HAP-1 (cell line): Measurements from ENCODE around the gene ARHGEF10L.

ENCODE experiments used
- DNase-seq, 2 experiments: peaks; one replicate each; pipeline ENCODE4 v3.0.0-alpha.2; 2016 to 2020; ENCODE audit warnings: low spot score in 2 of 2
- H3K27me3 ChIP-seq: fragments of 250-450 bp; sonication (Bioruptor Pico); 2 replicates; pipeline ENCODE4 v1.5.1; 2020; ENCODE audit warnings: low read depth, mild to moderate bottlenecking, moderate library complexity
- H3K36me3 ChIP-seq: fragments of 250-450 bp; sonication (Bioruptor Pico); replicated peaks from 2 replicates; pipeline ENCODE4 v1.5.1; 2020; ENCODE audit warnings: mild to moderate bottlenecking
- H3K4me1 ChIP-seq: fragments of 250-450 bp; sonication (Bioruptor Pico); 2 replicates; pipeline ENCODE4 v1.5.1; 2020; ENCODE audit warnings: mild to moderate bottlenecking
- H3K4me3 ChIP-seq: fragments of 250-450 bp; sonication (Bioruptor Pico); 2 replicates; pipeline ENCODE4 v1.5.1; 2020; ENCODE audit warnings: mild to moderate bottlenecking, moderate library complexity
- H3K9me3 ChIP-seq: fragments of 250-450 bp; sonication (Bioruptor Pico); 2 replicates; pipeline ENCODE4 v1.5.1; 2020; ENCODE audit warnings: mild to moderate bottlenecking, moderate library complexity
- in situ Hi-C: fragments of 300-500 bp; cut with MboI; formaldehyde crosslinking; loops from 3 replicates; pipeline ENCODE4 v1.14.3; 2020; ENCODE audit warnings: low sequenced_read_pairs, inconsistent platforms, mixed read lengths

The ARHGEF10L gene

GRCh38 chr1:17662296-17662695, 122.8 kb downstream of the ARHGEF10L start:
- in situ Hi-C loops = loop anchor here (10.0 to 25.0 kb wide), 2 partner anchors 173 to 925 kb away; no protein-coding TSS in a partner anchor
- no peak overlapping the region for H3K4me3 ChIP-seq
- 0 out of 2 replicates have a peak, but pooled peaks cover 5% of the 10 kb centered on the region for H3K4me1 ChIP-seq
- DNase-seq = no peak
- H3K9me3 ChIP-seq = no peaks in the 10 kb centered on the region
- no peaks in the 10 kb centered on the region for H3K27me3 ChIP-seq
- no peaks in the 10 kb centered on the region for H3K36me3 ChIP-seq

DNA sequence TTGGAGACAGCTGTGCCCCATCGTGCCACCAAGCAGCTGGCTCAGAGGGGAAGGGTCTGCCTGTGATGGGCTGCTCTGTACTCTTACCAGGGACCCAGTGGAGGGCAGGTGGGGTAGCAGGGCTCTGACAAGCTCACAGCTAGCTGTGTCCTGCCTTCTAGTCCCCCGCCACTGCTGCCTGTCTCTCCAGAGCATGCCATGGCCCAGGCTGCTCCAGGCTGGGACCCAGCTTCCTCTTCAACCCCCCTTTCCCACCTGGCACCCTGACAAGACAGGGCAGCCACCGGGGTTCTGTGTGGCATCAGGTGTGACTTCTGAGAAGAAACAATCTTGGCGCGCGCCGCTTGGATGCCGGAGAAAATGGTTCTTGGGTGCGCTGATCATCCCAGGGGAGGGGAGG, 123.3 kb downstream of the ARHGEF10L start:
- DNase-seq = no peak
- no peaks in the 10 kb centered on the region for H3K36me3 ChIP-seq

DNA sequence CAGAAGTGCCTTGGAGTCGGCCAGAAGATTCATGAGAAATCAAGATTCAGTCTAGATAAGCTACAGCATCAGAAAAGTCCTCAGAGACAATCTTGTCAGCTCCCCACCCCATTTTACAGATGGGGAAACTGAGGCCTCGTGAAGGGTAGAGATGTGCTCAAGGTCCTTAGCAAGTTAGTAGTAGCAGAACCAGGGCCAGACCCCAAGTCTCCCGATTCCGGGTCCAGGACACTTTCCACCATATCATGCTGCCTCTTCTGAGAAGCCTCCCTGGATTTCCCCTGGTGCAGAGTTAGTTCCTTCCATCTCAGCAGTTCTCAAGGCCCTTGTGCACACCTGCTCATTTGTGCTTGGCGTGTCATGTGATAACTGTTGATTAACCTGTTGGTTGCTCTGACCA, 124.1 kb downstream of the ARHGEF10L start:
- H3K27me3 ChIP-seq = no peaks in the 10 kb centered on the region
- H3K4me3 ChIP-seq = no peak overlapping the region
- in situ Hi-C loops = loop anchor here (10.0 to 25.0 kb wide), 2 partner anchors 171 to 924 kb away; no protein-coding TSS in a partner anchor
- H3K9me3 ChIP-seq = no peaks in the 10 kb centered on the region
- H3K4me1 ChIP-seq = 0 out of 2 replicates have a peak, but pooled peaks cover 5% of the 10 kb centered on the region
- no peaks in the 10 kb centered on the region for H3K36me3 ChIP-seq
- DNase-seq = no peak

More for the DNA sequence above, 123.3 kb downstream of the ARHGEF10L start:
- H3K4me3 ChIP-seq = no peak overlapping the region
- in situ Hi-C loops = loop anchor here (10.0 to 25.0 kb wide), 2 partner anchors 172 to 925 kb away; no protein-coding TSS in a partner anchor
- 0 out of 2 replicates have a peak, but pooled peaks cover 5% of the 10 kb centered on the region for H3K4me1 ChIP-seq
- H3K9me3 ChIP-seq = no peaks in the 10 kb centered on the region
- no peaks in the 10 kb centered on the region for H3K27me3 ChIP-seq

DNA sequence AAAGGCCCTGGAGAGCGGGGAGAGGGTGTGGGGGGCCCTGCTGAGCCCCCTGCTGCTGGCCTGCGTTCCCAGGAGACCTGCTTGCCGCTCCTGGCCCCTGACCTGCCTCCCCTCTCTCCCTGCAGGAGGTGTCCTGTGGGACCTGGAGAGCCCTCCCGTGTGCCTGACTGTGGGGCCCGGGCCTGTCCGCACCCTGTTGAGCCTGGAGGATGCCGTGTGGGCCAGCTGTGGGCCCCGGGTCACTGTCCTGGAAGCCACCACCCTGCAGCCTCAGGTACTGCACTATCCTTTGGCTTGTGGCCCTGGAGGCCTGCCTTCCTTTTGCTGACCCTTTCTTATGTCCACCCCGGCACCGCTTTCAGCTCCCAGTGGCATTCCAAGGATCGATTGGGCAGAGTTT, 124.8 kb downstream of the ARHGEF10L start:
- no peak for DNase-seq
- Histone ChIP-seq H3K9me3 (no peaks in the 10 kb centered on the region), H3K27me3 (no peaks in the 10 kb centered on the region), H3K4me1 (0 out of 2 replicates have a peak, but pooled peaks cover 5% of the 10 kb centered on the region), H3K36me3 (no peaks in the 10 kb centered on the region), H3K4me3 (no peak overlapping the region)
- in situ Hi-C loops = loop anchor here (10.0 to 25.0 kb wide), 2 partner anchors 170 to 923 kb away; no protein-coding TSS in a partner anchor

DNA sequence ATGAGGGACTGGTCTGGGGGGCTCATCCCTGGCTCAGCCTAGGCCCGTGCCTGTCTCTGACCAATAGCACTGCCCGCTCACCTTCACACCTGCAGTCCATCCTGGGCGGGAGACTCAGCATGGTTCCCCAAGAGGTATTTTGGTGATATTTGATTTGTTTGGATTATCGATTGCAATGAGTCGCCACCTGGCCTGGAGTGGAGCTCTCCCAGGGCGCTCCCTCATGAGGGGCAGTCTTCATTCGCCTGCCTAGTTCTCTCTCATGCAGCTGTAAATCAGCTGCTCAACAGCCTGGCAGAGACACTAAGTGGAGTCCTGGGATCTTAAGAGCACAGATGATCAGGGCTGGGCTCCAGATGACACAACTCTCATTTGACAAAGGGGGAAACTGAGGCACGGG, 125.6 kb downstream of the ARHGEF10L start:
- H3K4me3 ChIP-seq = no peak overlapping the region
- H3K9me3 ChIP-seq = no peaks in the 10 kb centered on the region
- 0 out of 2 replicates have a peak, but pooled peaks cover 5% of the 10 kb centered on the region for H3K4me1 ChIP-seq
- no peak for DNase-seq
- no peaks in the 10 kb centered on the region for H3K36me3 ChIP-seq
- H3K27me3 ChIP-seq = no peaks in the 10 kb centered on the region
- in situ Hi-C loops = loop anchor here (10.0 to 25.0 kb wide), 2 partner anchors 170 to 922 kb away; no protein-coding TSS in a partner anchor

GRCh38 chr1:17665950-17666720, 126.6 kb downstream of the ARHGEF10L start:
- no peaks in the 10 kb centered on the region for H3K36me3 ChIP-seq
- peak; percentile 17 to 43 for DNase-seq

DNA sequence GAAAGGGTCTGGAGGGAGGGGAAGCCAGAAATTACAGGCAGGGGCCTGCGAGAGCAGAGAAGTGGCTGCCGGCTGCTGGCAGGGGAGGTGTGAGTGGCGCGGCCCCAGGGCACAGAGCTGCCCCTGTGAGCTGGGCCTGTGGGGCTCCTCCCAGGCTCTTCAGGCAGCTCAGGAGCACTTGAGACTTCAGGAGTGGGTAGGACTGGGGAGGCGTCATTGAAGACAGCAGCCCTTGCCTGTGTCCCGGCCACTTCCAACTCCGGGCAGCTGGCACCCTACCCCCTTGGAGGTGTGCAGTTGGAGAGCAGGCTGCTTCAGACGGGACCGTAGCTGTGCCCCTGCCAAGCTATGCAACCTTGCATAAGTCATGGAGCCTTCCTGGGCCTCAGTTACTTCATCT, 128.1 kb downstream of the ARHGEF10L start:
- Histone ChIP-seq H3K4me3 (no peak overlapping the region), H3K9me3 (no peaks in the 10 kb centered on the region), H3K36me3 (no peaks in the 10 kb centered on the region), H3K4me1 (0 out of 2 replicates have a peak, but pooled peaks cover 5% of the 10 kb centered on the region), H3K27me3 (no peaks in the 10 kb centered on the region)
- in situ Hi-C loops = loop anchor here (10.0 to 25.0 kb wide), 2 partner anchors 167 to 920 kb away; no protein-coding TSS in a partner anchor
- no peak for DNase-seq

More at GRCh38 chr1:17665950-17666720, 126.6 kb downstream of the ARHGEF10L start:
- in situ Hi-C loops = loop anchor here (10.0 to 25.0 kb wide), 2 partner anchors 169 to 921 kb away; no protein-coding TSS in a partner anchor
- no peaks in the 10 kb centered on the region for H3K9me3 ChIP-seq
- H3K27me3 ChIP-seq = no peaks in the 10 kb centered on the region
- 0 out of 2 replicates have a peak, but pooled peaks cover 5% of the 10 kb centered on the region for H3K4me1 ChIP-seq
- no peak overlapping the region for H3K4me3 ChIP-seq

DNA sequence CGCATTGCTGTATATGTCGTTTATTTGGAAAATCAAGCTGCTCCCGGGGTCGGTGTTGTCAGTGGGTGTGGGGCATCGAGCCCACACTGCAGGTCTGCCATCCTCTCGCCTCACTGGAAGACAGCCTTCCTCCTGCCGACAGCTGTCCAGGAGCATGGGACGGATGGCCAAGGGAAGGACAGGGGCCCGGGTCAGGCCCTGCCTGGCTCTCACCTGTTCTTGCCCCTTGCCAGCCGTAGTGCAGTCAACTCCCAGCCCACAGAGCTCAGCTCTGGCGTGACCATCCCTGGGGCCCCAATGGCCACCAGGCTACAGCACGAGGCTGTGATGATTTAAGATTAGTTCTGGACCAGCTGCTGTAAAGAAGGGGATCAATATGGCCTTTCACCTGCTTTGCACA, 128.7 kb downstream of the ARHGEF10L start:
- no peak overlapping the region for H3K4me3 ChIP-seq
- no peaks in the 10 kb centered on the region for H3K9me3 ChIP-seq
- in situ Hi-C loops = loop anchor here (10.0 to 25.0 kb wide), 2 partner anchors 167 to 919 kb away; no protein-coding TSS in a partner anchor
- H3K36me3 ChIP-seq = no peaks in the 10 kb centered on the region
- no peaks in the 10 kb centered on the region for H3K27me3 ChIP-seq
- H3K4me1 ChIP-seq = 0 out of 2 replicates have a peak, but pooled peaks cover 5% of the 10 kb centered on the region
- no peak for DNase-seq

- no peak for DNase-seq
- no peak overlapping the region for H3K4me3 ChIP-seq
- H3K27me3 ChIP-seq = no peaks in the 10 kb centered on the region
- H3K36me3 ChIP-seq = no peaks in the 10 kb centered on the region
- in situ Hi-C loops = loop anchor here (10.0 to 25.0 kb wide), 2 partner anchors 166 to 919 kb away; no protein-coding TSS in a partner anchor
- no peaks in the 10 kb centered on the region for H3K9me3 ChIP-seq
- H3K4me1 ChIP-seq = 0 out of 2 replicates have a peak, but pooled peaks cover 5% of the 10 kb centered on the region
These were observed 129.2 kb downstream of the ARHGEF10L start for GRCh38 chr1:17668624-17669175.

DNA sequence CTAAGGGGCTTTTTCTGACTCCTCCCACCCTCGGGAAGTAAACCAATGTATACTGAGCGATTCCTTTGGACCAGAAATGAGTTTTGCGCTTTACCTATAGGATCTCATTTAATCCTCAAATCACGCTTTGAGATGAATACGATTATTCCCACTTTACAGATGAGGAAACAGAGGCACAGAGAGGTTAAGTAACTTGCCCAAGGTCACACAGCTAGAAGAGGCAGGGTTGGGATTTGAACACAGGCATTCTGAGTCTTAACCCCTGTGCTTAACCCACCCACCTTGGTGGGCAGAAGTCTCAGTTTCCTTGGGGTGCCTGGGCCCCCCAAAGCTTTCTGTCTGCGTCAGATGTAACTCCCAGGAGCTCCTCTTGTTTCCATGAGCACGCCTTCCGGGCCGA, 129.8 kb downstream of the ARHGEF10L start:
- no peaks in the 10 kb centered on the region for H3K36me3 ChIP-seq
- H3K4me3 ChIP-seq = no peak overlapping the region
- H3K4me1 ChIP-seq = 0 out of 2 replicates have a peak, but pooled peaks cover 5% of the 10 kb centered on the region
- no peaks in the 10 kb centered on the region for H3K27me3 ChIP-seq
- H3K9me3 ChIP-seq = no peaks in the 10 kb centered on the region
- DNase-seq = no peak
- in situ Hi-C loops = loop anchor here (10.0 to 25.0 kb wide), 2 partner anchors 165 to 918 kb away; no protein-coding TSS in a partner anchor

- H3K4me3 ChIP-seq = no peak overlapping the region
- no peak for DNase-seq
- no peaks in the 10 kb centered on the region for H3K36me3 ChIP-seq
- in situ Hi-C loops = loop anchor here (10.0 to 25.0 kb wide), 2 partner anchors 165 to 917 kb away; no protein-coding TSS in a partner anchor
- H3K27me3 ChIP-seq = no peaks in the 10 kb centered on the region
- H3K9me3 ChIP-seq = no peaks in the 10 kb centered on the region
- 0 out of 2 replicates have a peak, but pooled peaks cover 5% of the 10 kb centered on the region for H3K4me1 ChIP-seq
These were observed 130.5 kb downstream of the ARHGEF10L start for GRCh38 chr1:17669866-17670451.

GRCh38 chr1:17670587-17671313, 131.3 kb downstream of the ARHGEF10L start:
- in situ Hi-C loops = loop anchor here (25.0 kb wide), 1 partner anchor 917 kb away; no protein-coding TSS in a partner anchor
- Histone ChIP-seq H3K4me1 (0 out of 2 replicates have a peak, but pooled peaks cover 4% of the 10 kb centered on the region), H3K9me3 (no peaks in the 10 kb centered on the region), H3K4me3 (no peak overlapping the region), H3K27me3 (no peaks in the 10 kb centered on the region), H3K36me3 (no peaks in the 10 kb centered on the region)
- no peak for DNase-seq
